Measurements from ENCODE around the gene TMEM179B. TPM values are rescaled to one million over a fixed set of nuclear protein-coding genes. Genes with fewer than 3 reads are reported as not detected.

Gene TMEM179B
- total RNA-seq, 1 donor from 2014 or later, result 51.3 TPM

DNA sequence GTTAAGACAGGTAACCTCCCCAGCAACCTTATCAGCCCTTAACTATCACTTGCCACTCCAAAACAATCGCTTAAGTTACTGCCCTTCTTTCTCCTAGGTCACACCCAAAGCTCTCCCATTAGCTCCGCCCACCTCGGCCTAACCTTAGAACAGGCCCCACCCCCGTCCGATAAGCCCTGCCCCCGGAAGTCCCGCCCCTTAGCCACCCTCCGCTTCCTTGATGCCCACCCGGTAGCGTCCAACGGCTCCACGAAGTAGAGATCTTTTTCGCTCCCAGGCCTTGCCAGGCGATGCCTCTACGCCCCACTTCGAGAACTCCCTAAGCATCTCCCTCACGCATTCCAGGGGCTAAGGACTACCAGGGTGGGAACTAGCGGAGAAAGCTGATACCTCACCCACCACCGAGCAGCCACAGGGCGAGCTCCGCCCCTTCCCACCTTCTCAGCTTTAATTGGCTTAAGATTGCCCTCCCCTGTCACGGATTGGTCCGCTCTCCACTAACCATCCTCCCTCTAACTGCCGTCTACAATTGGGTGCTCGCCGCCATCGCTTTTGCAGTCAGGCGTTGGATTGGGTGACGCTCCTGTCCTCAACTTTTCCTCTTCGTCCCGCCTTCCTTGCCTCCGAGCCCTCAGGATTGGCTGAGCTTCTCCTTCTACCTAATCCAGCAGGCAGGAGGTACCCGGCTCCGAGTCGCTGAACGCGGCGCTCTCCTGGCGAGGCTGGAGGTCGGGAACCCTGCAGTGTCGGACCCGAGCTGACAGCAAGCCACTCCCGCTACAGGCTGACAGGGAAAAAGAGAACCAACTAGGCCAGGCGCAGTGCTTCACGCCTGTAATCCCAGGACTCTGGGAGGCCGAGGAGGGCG lies 33.2 kb upstream of the TMEM179B start, which contains the start of gene ZBTB3:
TSS of gene ZBTB3 (minus strand) at position 425 of the 868 bp plus-strand sequence. CDS start 496 bp downstream, outside the sequence.
- H3K4me2 ChIP-seq (ENCODE audit: low read length), result peak within 1 kb of the TSS; percentile 81
- DNase-seq (ENCODE audit: low read depth), result peak; percentile 98
- H3K27me3 Mint-ChIP-seq (ENCODE audit: low read depth, unreplicated experiment), result no peaks in the 10 kb centered on the region
- no peaks in the 10 kb centered on the region for H3K27me3 ChIP-seq (ENCODE audit: insufficient read depth, low read length)
- peak within 1 kb of the TSS; percentile 97 for H3K4me3 Mint-ChIP-seq (ENCODE audit: unreplicated experiment)
- no peaks in the 10 kb centered on the region for H3K36me3 ChIP-seq (ENCODE audit: insufficient read depth, low read length)
- peak within 1 kb of the TSS; percentile 93 for H3K9ac ChIP-seq (ENCODE audit: low read length)
- peak within 1 kb of the TSS; percentile 85 for H3K4me3 ChIP-seq (ENCODE audit: insufficient read depth, low read depth, low read length)
- no peaks in the 10 kb centered on the region for H3K9me3 Mint-ChIP-seq (ENCODE audit: unreplicated experiment)
- FAIRE-seq, result no peak
- H2AFZ ChIP-seq (ENCODE audit: low read depth, low read length), result peak within 1 kb of the TSS; percentile 96
- H3K27ac Mint-ChIP-seq (ENCODE audit: unreplicated experiment), result peak within 1 kb of the TSS; percentile 92
- peak within 1 kb of the TSS; percentile 91 for H3K27ac ChIP-seq (ENCODE audit: low read depth, low read length)
- H3K4me1 Mint-ChIP-seq (ENCODE audit: low read depth, unreplicated experiment), result peaks cover 5% of the 10 kb centered on the region
- peaks cover 4% of the 10 kb centered on the region for H3K4me1 ChIP-seq (ENCODE audit: insufficient read depth, low read length)
- H3K9me3 ChIP-seq (ENCODE audit: insufficient read depth, low read depth, low read length), result no peaks in the 10 kb centered on the region
- H4K20me1 ChIP-seq (ENCODE audit: insufficient read depth, low read length), result no peaks in the 10 kb centered on the region
- H3K79me2 ChIP-seq (ENCODE audit: insufficient read depth, low read length), result peaks cover 19% of the 10 kb centered on the region
- TF ChIP-seq EZH2 (IDR thresholded peaks at IDR 0.05; ENCODE audit: insufficient read depth, low read length), result no peak
- TF ChIP-seq, protein P1, sequence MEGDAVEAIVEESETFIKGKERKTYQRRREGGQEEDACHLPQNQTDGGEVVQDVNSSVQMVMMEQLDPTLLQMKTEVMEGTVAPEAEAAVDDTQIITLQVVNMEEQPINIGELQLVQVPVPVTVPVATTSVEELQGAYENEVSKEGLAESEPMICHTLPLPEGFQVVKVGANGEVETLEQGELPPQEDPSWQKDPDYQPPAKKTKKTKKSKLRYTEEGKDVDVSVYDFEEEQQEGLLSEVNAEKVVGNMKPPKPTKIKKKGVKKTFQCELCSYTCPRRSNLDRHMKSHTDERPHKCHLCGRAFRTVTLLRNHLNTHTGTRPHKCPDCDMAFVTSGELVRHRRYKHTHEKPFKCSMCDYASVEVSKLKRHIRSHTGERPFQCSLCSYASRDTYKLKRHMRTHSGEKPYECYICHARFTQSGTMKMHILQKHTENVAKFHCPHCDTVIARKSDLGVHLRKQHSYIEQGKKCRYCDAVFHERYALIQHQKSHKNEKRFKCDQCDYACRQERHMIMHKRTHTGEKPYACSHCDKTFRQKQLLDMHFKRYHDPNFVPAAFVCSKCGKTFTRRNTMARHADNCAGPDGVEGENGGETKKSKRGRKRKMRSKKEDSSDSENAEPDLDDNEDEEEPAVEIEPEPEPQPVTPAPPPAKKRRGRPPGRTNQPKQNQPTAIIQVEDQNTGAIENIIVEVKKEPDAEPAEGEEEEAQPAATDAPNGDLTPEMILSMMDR (IDR thresholded peaks at IDR 0.05; ENCODE audit: insufficient read depth, low read depth, low read length), result no peak
- H3K36me3 Mint-ChIP-seq (ENCODE audit: low read depth, unreplicated experiment), result peaks cover 2% of the 10 kb centered on the region

DNA sequence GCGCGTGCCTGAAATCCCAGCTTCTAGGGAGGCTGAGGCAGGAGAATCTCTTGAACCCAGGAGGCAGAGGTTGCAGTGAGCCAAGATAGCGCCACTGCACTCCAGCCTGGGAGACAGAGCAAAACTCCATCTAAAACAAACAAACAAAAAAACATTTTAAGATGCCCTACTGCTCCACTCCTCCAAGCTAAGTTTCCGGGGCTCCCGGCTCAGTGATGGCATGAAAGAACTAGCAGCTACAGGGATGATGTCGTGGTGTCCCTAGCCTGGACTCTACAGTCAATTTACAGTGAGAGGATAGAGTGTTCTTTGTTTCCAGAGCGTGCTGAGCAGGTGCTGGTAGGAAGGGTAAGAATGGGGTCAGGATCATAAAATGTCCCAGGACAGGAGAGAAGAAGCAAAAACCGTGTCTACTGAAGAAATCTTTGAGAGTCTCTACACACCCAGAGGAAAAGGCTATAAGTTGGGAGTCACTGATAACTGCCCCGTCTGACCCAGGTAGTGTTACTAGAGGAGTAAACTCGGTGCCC lies 32.1 kb upstream of the TMEM179B start:
- H3K4me3 ChIP-seq (ENCODE audit: insufficient read depth, low read depth, low read length), result no peak overlapping the region
- peaks cover 2% of the 10 kb centered on the region for H3K4me1 Mint-ChIP-seq (ENCODE audit: low read depth, unreplicated experiment)
- H3K27me3 ChIP-seq (ENCODE audit: insufficient read depth, low read length), result no peaks in the 10 kb centered on the region
- H3K9me3 Mint-ChIP-seq (ENCODE audit: unreplicated experiment), result no peaks in the 10 kb centered on the region
- no peaks in the 10 kb centered on the region for H4K20me1 ChIP-seq (ENCODE audit: insufficient read depth, low read length)
- no peaks in the 10 kb centered on the region for H3K9me3 ChIP-seq (ENCODE audit: insufficient read depth, low read depth, low read length)
- H2AFZ ChIP-seq (ENCODE audit: low read depth, low read length), result no peak overlapping the region
- FAIRE-seq, result no peak
- H3K4me3 Mint-ChIP-seq (ENCODE audit: unreplicated experiment), result no peak overlapping the region
- no peaks in the 10 kb centered on the region for H3K36me3 ChIP-seq (ENCODE audit: insufficient read depth, low read length)
- H3K9ac ChIP-seq (ENCODE audit: low read length), result no peak overlapping the region
- no peak overlapping the region for H3K27ac ChIP-seq (ENCODE audit: low read depth, low read length)
- TF ChIP-seq EZH2 (IDR thresholded peaks at IDR 0.05; ENCODE audit: insufficient read depth, low read length), result no peak
- TF ChIP-seq, protein P1 (IDR thresholded peaks at IDR 0.05; ENCODE audit: insufficient read depth, low read depth, low read length), result no peak
- no peak overlapping the region for H3K27ac Mint-ChIP-seq (ENCODE audit: unreplicated experiment)
- no peak for DNase-seq (ENCODE audit: low read depth)
- peaks cover 2% of the 10 kb centered on the region for H3K36me3 Mint-ChIP-seq (ENCODE audit: low read depth, unreplicated experiment)
- H3K79me2 ChIP-seq (ENCODE audit: insufficient read depth, low read length), result peaks cover 19% of the 10 kb centered on the region
- H3K4me1 ChIP-seq (ENCODE audit: insufficient read depth, low read length), result peaks cover 4% of the 10 kb centered on the region
- no peak overlapping the region for H3K4me2 ChIP-seq (ENCODE audit: low read length)
- no peaks in the 10 kb centered on the region for H3K27me3 Mint-ChIP-seq (ENCODE audit: low read depth, unreplicated experiment)
